SK-N-SH (cell line): ENCODE results near the gene PLEKHB1. TPM values are rescaled to one million over a fixed set of nuclear protein-coding genes. Genes with fewer than 3 reads are reported as not detected.

Experiments used
- CTCF ChIA-PET: fragments of 300-600, 350-600 bp; formaldehyde crosslinking; extraction: SDS; loops from one replicate; lab custom pipeline; 2021; lab: Yijun Ruan, JAX
- POLR2A ChIA-PET: fragments of 350-600 bp; sonication (Branson Sonifier 250); formaldehyde crosslinking; extraction: SDS; loops from one replicate; lab custom pipeline; 2020; ENCODE audit warnings: antibody characterized with exemption, inconsistent platforms; lab: Yijun Ruan, JAX
- DNase-seq: peaks from one replicate; pipeline ENCODE4 v3.0.0; 2012
- H2AFZ ChIP-seq: fragments of 200-600 bp; sonication (generic); 2 replicates; pipeline ENCODE4 v1.8.1; 2016; ENCODE audit warnings: antibody characterized with exemption, mild to moderate bottlenecking, low read depth
- H3F3A ChIP-seq: fragments of 200-600 bp; sonication (generic); replicated peaks from 2 replicates; pipeline ENCODE3; 2016; ENCODE audit warnings: antibody characterized with exemption, mild to moderate bottlenecking; ENCODE audit not compliant: insufficient read depth
- H3K27ac ChIP-seq, 2 experiments: fragments of 200-500 bp in 1 of 2; fragments of 200-600 bp in 1 of 2; sonication (Bioruptor generic) in 1 of 2; sonication (generic), shearing (Covaris generic) in 1 of 2; 2 replicates each; pipeline versions ENCODE4 v1.5.1 to v1.6.1; 2014 to 2016; ENCODE audit warnings: low read depth in 2 of 2, inconsistent platforms in 1 of 2, low read length in 1 of 2, mild to moderate bottlenecking in 1 of 2, mixed read lengths in 1 of 2
- H3K27me3 ChIP-seq: fragments of 200-600 bp; sonication (generic), shearing (Covaris generic); 2 replicates; pipeline ENCODE4 v1.6.1; 2016; ENCODE audit warnings: mixed run types; ENCODE audit not compliant: insufficient read depth
- H3K36me3 ChIP-seq, 2 experiments: fragments of 200-500 bp in 1 of 2; fragments of 200-600 bp in 1 of 2; sonication (Bioruptor generic) in 1 of 2; sonication (generic) in 1 of 2; replicated peaks in 1 of 2; 2 replicates each; pipeline versions ENCODE3 to v1.5.1; 2014 to 2016; ENCODE audit warnings: low read length in 1 of 2, mild to moderate bottlenecking in 1 of 2; ENCODE audit not compliant: insufficient read depth in 2 of 2, control insufficient read depth in 1 of 2
- H3K4me1 ChIP-seq, 2 experiments: fragments of 200-500 bp in 1 of 2; fragments of 200-600 bp in 1 of 2; sonication (Bioruptor generic) in 1 of 2; sonication (generic), shearing (Covaris generic) in 1 of 2; 2 replicates each; pipeline versions ENCODE4 v1.5.1 to v1.6.1; 2014 to 2016; ENCODE audit warnings: low read depth in 1 of 2, low read length in 1 of 2, mixed run types in 1 of 2; ENCODE audit not compliant: insufficient read depth in 2 of 2, control insufficient read depth in 1 of 2
- H3K4me2 ChIP-seq: fragments of 200-600 bp; sonication (generic), shearing (Covaris generic); 2 replicates; pipeline ENCODE4 v1.6.1; 2017; ENCODE audit warnings: mixed run types
- H3K4me3 ChIP-seq, 2 experiments: fragments of 200-500 bp in 1 of 2; fragments of 200-600 bp in 1 of 2; sonication (Bioruptor generic) in 1 of 2; sonication (generic), shearing (Covaris generic) in 1 of 2; 2 replicates each; pipeline versions ENCODE4 v1.5.1 to v1.8.1; 2014 to 2016; ENCODE audit warnings: low read depth in 2 of 2, inconsistent platforms in 1 of 2, low read length in 1 of 2, mild to moderate bottlenecking in 1 of 2, mixed read lengths in 1 of 2, moderate library complexity in 1 of 2
- H3K79me2 ChIP-seq: fragments of 200-600 bp; sonication (generic); 2 replicates; pipeline ENCODE4 v1.8.1; 2017; ENCODE audit warnings: mild to moderate bottlenecking; ENCODE audit not compliant: insufficient read depth
- H3K9ac ChIP-seq: fragments of 200-600 bp; sonication (generic); 2 replicates; pipeline ENCODE4 v1.6.1; 2017; ENCODE audit warnings: mixed run types
- H3K9me2 ChIP-seq: fragments of 200-600 bp; sonication (generic); 2 replicates; pipeline ENCODE4 v1.6.1; 2017; ENCODE audit warnings: mixed run types
- H3K9me3 ChIP-seq: fragments of 200-600 bp; sonication (generic); 2 replicates; pipeline ENCODE4 v1.6.1; 2017; ENCODE audit warnings: mixed run types, mild to moderate bottlenecking, moderate library complexity
- H4K20me1 ChIP-seq: fragments of 200-600 bp; sonication (generic); 2 replicates; pipeline ENCODE4 v1.6.1; 2017; ENCODE audit warnings: mild to moderate bottlenecking, mixed run types; ENCODE audit not compliant: insufficient read depth
- CHD2 ChIP-seq: fragments of 150-350 bp; IDR thresholded peaks from 2 replicates; pipeline ENCODE4 v1.6.1; 2018; ENCODE audit warnings: low read length; ENCODE audit not compliant: partially characterized antibody
- ELF1 ChIP-seq: IDR thresholded peaks from 2 replicates; pipeline ENCODE4 v1.4.0; 2012
- FOSL2 ChIP-seq: IDR thresholded peaks from 2 replicates; pipeline ENCODE4 v1.4.0; 2012; ENCODE audit warnings: low read depth, mild to moderate bottlenecking, moderate library complexity, borderline replicate concordance
- FOXJ3 ChIP-seq: sonication (generic); formaldehyde crosslinking; IDR thresholded peaks from 2 replicates; pipeline ENCODE4 v1.5.1; 2020; ENCODE audit warnings: mild to moderate bottlenecking, missing genetic modification reagents
- GATA2 ChIP-seq: sonication (generic); formaldehyde crosslinking; IDR thresholded peaks from 2 replicates; pipeline ENCODE4 v1.5.0; 2020; ENCODE audit warnings: mild to moderate bottlenecking, missing genetic modification reagents
- MAX ChIP-seq: IDR thresholded peaks from 2 replicates; pipeline ENCODE4 v1.4.0; 2012; ENCODE audit warnings: low read depth
- NFIC ChIP-seq: IDR thresholded peaks from 2 replicates; pipeline ENCODE4 v1.4.0; 2012; ENCODE audit warnings: borderline replicate concordance
- NRF1 ChIP-seq: IDR thresholded peaks from 2 replicates; pipeline ENCODE4 v1.6.1; 2012; ENCODE audit warnings: low read depth, mild to moderate bottlenecking, low read length
- PBX3 ChIP-seq: IDR thresholded peaks from 2 replicates; pipeline ENCODE4; 2012
- POLR2AphosphoS5 ChIP-seq: IDR thresholded peaks from 2 replicates; pipeline ENCODE4 v1.6.1; 2012; ENCODE audit warnings: low read depth, low read length
- RAD21 ChIP-seq: IDR thresholded peaks from 2 replicates; pipeline ENCODE4 v1.6.1; 2012; ENCODE audit warnings: mild to moderate bottlenecking, low read length
- SIN3A ChIP-seq: IDR thresholded peaks from 2 replicates; pipeline ENCODE4 v1.6.1; 2012; ENCODE audit warnings: low read depth, mild to moderate bottlenecking, low read length, moderate library complexity, borderline replicate concordance
- TCF12 ChIP-seq: IDR thresholded peaks from 2 replicates; pipeline ENCODE4 v1.4.0; 2012
- WGBS: methylation state at CpG from one replicate; pipeline ENCODE4 v1.1.6; 2017; ENCODE audit warnings: low lambda C conversion rate; 5-methylcytosine and 5-hydroxymethylcytosine counted together
- polyA plus RNA-seq, 3 experiments: library from polyadenylated mRNA; depleted of rRNA; stranded (reverse); fragments of >200 nt; gene quantifications; 2 replicates each; pipeline ENCODE4 v1.2.3, GENCODE V29; 2012

PLEKHB1 gene
- polyA plus RNA-seq, 1 of the 3 experiments (the other 2 are of a cell fraction): 10.2 TPM

GRCh38 chr11:73647459-73648100, 1.2 kb downstream of the PLEKHB1 start:
- peaks cover 0 to 7% of the 10 kb centered on the region in 2 experiments; a peak in 1 of 4 replicates for H3K4me1 ChIP-seq
- TF ChIP-seq NRF1 (peak; percentile 70), FOSL2 (no peak)

GRCh38 chr11:73648121-73648520, 1.7 kb downstream of the PLEKHB1 start:
- Histone ChIP-seq H3K36me3 (no peaks in the 10 kb centered on the region), H4K20me1 (no peaks in the 10 kb centered on the region), H3K27ac (no peak overlapping the region), H3F3A (no peaks in the 10 kb centered on the region), H3K27me3 (no peaks in the 10 kb centered on the region), H3K4me3 (no peak overlapping the region), H3K4me2 (no peak overlapping the region), H3K9ac (no peak overlapping the region), H3K4me1 (peaks cover 0 to 7% of the 10 kb centered on the region in 2 experiments; a peak in 1 of 4 replicates), H3K9me3 (no peaks in the 10 kb centered on the region), H2AFZ (peak overlapping the region; percentile 2; the same call in 1 of the 2 replicates), H3K79me2 (no peaks in the 10 kb centered on the region), H3K9me2 (no peaks in the 10 kb centered on the region)
- no peak for TF ChIP-seq NFIC
- no peak for TF ChIP-seq FOSL2
- TF ChIP-seq TCF12: no peak
- TF ChIP-seq PBX3: no peak
- TF ChIP-seq GATA2 (CRISPR knock-in tag): no peak
- TF ChIP-seq RAD21: no peak
- no peak for TF ChIP-seq SIN3A
- TF ChIP-seq CHD2: no peak
- no peak for TF ChIP-seq FOXJ3 (CRISPR knock-in tag)
- no peak for TF ChIP-seq MAX
- TF ChIP-seq POLR2AphosphoS5: no peak
- TF ChIP-seq ELF1: no peak
- DNase-seq: no peak
- POLR2A ChIA-PET: no interaction called here
- CTCF ChIA-PET: interaction anchor here (1.3 to 5.4 kb wide), 5 partner anchors 13 to 341 kb away, joined by 3 to 45 read pairs (median 5); no protein-coding TSS in a partner anchor
- 91% methylated on average over 9 of the region's 9 CpGs for WGBS

More at GRCh38 chr11:73647459-73648100, 1.2 kb downstream of the PLEKHB1 start:
- ChIA-PET POLR2A (no interaction called here), CTCF (interaction anchor here (1.3 to 7.6 kb wide), 5 partner anchors 13 to 296 kb away, joined by 5 to 45 read pairs (median 13); no protein-coding TSS in a partner anchor)
- whole genome bisulfite sequencing: 39% methylated on average over 18 of the region's 23 CpGs
- H3K4me3 ChIP-seq: peak overlapping the region in 1 of 2 experiments; percentile 20; a peak in 2 of 4 replicates
- H3K27me3 ChIP-seq: no peaks in the 10 kb centered on the region
- H2AFZ ChIP-seq: no peak overlapping the region
- H4K20me1 ChIP-seq: no peaks in the 10 kb centered on the region
- H3F3A ChIP-seq: no peaks in the 10 kb centered on the region
- no peak overlapping the region for H3K9ac ChIP-seq
- no peaks in the 10 kb centered on the region for H3K79me2 ChIP-seq
- no peaks in the 10 kb centered on the region for H3K9me2 ChIP-seq
- no peaks in the 10 kb centered on the region for H3K36me3 ChIP-seq
- peak overlapping the region; percentile 7; the same call in 1 of the 2 replicates for H3K4me2 ChIP-seq
- DNase-seq: peak; percentile 87
- no peak overlapping the region for H3K27ac ChIP-seq
- H3K9me3 ChIP-seq: no peaks in the 10 kb centered on the region
